ENCODE measurements around the gene DOCK1.

The DOCK1 gene

DNA sequence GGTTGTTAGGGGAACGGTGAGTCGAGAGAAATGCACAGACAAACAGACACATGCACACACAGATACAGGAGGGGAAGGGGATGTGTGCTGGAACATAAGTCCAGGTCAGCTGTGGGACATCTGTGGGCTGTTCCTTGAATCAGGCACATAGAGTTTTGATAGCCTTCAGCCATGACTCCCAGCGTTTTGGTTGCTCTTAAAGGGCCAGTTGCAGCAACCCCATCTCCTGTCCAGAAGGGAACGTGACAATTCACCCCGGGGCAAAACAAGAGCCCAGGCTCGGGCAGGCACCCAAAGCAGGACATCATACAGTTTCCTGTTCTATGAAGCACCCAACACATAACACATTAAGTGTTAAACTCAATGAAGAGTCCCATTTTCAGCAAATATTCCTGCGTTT, 281.6 kb downstream of the DOCK1 start:
- no peak for DNase-seq

DNA sequence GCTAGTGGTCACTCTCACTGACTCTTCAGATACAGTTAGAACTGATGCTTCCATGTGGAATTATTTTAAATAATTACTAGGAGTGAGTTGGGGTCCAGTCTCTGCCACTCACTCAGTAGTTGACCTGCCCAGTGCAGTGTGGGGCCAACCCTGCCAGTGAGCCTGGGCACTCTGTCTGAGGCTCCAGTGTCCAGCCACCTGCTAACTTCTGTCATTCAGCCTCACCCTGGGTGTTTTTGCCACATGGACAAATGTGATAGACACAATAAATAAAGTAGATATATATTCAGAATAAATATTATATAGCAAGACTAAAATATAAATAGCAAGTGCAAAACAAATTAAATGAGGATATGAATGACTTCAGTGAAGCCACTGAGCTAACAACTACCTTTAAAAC, 284.0 kb downstream of the DOCK1 start:
- DNase-seq, result no peak

DNA sequence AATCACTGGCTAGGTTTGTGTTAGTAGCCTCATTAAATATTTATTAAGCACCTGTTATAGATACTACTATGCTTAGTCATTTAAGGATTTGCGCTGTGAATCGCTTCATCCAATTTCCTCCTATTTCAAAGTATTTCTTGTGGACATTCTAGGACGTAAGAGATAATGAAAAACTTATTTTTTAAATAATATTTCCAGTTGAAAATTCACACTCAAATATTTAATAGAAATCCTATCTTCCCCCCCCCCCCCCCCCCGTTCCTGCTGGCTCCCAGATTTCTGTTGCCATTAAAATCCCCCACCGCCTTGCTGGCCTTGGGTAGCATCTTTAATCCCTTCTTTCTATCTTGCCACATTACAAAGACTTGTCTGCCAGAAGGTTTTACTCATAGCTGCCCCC, 285.2 kb downstream of the DOCK1 start:
- DNase-seq, result no peak

DNA sequence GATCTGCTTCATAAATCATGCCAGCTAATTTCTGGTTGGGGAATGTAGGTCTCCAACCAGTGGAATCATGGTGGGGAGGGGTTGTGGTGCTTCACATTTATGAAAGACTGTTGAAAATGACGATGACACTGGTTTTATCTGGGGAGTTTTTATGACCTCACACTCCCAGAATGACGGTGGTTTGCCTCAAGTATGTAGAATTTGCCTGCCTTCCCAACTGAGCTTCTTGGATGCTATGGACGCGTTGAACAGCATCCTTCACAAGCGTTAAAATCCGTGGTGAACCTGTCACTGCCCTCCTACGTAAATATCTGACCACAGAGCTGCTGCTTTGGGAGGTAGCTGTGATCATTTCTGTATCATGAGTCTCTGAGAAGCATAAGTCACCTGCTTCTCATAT, 287.9 kb downstream of the DOCK1 start:
- no peak for DNase-seq

DNA sequence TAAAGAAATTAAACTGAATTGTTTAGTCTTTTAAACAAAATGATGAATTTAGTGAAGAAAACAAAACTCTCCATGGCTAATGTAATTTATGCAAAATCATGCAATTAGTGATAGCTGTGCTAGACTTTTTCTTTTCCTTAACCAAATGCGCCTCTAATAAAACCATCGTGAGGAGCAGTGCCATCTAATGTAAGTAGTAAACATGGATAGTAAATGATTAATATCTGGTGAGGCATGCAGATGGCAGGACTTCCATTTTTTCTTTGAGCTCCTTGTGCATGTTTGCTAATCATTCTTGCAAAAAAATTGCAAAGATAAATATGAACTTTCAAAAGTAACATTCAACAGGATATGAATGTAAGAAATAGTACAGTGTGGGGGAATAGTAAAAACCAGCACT, 288.9 kb downstream of the DOCK1 start:
- DNase-seq, result no peak

- DNase-seq, result no peak
Measured at GRCh38 chr10:127194599-127194998, 289.4 kb downstream of the DOCK1 start.

GRCh38 chr10:127195041-127195506, 289.8 kb downstream of the DOCK1 start:
- no peak for DNase-seq

- no peak for DNase-seq
Measured at GRCh38 chr10:127195571-127196281, 290.5 kb downstream of the DOCK1 start.

DNA sequence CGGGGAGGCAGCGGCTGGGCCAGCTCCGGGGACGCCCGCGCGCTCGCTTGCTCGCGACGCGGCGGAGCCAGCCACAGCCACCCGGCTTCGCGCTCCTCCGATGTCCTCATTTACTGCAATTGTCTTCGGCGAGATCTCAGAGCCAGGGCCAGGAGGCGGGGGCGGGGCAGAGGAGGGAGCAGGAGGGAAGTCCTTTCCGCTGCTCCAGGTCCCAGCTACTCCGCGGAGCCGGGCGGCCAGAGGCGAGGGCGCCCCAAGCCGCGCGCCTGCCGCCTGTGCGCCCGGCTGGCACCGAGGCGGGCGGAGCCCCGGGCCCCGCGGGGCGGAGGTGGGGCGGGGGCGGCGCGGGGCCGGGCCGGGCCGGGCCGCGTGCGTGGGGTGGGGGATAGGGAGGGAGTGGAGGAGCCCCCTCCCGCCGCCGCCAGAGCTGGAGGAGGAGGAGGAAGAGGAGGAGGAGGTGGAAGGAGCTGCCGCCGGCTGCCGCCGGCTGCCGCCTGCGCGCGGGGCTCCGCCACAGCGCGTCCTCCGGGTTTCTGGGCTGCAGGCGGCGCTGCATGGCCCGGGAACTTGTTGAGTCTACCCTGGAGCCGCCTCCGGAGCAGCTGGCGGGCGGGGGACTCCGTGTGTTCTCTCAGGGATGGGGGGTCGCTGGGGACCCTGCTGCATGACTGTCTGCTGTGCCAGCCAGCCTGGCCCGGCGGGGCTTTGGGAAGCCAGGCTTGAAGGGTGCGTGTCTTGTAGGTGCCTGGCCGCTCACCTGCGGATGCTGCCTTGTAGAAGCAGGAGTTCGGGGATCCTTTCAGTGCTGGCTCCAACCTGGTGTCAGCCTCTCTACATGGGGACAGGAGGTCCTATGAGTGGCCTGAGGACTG, 291.3 kb downstream of the DOCK1 start, which contains the start of gene INSYN2A:
INSYN2A (minus strand) TSS at position 310 of the 872 bp plus-strand sequence. CDS start 20,196 bp downstream, outside the sequence.
- DNase-seq, result no peak

DNA sequence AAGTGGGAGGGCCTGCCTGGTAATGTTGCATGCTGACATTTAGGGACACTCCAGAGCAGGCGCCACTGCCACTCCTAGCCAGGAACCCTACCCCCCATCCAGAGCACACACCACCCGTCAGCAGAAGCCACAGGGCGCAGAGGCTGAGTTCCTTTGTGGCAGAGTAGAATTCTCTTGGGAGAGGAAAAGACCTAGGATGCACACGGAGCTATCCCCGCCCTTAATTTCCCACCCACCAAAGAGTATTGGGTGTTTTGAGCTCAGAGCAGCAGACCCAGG, 291.9 kb downstream of the DOCK1 start:
- no peak for DNase-seq

DNA sequence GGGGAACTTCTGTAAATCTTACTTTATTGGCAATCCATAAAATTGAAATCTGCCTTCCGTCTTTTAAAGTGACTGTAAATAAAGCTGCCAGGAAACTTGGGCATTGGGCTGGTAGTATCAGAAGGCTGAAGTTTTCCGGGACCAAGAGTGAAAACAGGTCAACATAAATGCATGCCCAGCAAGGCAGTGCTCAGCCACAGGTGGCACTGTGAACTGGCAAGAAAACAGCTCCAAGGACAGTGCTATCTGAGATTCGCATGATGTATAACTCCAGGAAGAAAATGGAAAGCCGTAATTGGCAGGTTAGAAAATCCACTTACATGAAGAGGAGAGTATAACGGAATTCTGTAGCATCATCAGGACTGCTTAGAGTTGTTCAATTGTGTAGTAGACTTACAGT, 293.1 kb downstream of the DOCK1 start:
- DNase-seq, result no peak

DNA sequence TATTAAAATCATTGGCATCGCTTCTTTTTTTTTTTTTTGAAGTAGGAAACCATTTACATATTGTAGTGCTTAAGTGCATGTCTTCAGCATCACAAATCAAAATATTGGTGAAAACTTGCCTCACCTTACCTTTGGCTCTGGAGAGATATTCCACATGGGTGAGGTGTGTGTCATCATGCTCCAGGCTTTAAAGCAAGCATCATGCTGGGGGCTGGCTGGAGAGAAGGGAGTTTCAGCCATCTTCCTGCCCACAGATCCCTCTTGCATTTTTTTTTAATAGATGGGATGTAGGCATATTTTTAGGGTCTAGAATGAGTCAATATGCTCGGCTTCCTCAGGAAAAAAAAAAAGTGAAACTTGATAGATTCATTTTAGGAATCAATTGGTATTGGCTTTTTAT, 293.5 kb downstream of the DOCK1 start:
- no peak for DNase-seq

DNA sequence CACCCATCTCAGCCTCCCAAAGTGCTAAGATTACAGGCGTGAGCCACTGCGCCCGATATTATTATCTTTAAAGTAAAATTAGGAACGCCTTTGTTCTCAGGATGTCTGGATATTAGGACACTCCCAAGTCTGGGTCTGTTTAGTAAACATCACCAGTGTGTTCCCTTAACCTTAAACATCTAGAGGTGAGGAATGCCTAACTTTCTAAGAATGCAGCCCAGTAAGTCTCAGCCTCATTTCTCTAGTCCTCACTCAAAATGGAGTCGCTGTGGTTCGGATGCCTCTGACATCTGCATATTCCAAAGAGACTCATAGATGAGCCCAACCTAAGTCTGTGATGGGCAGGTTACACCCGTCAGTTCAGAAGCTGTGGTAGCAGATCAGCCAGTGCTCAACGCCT, 295.4 kb downstream of the DOCK1 start:
- DNase-seq, result no peak

DNA sequence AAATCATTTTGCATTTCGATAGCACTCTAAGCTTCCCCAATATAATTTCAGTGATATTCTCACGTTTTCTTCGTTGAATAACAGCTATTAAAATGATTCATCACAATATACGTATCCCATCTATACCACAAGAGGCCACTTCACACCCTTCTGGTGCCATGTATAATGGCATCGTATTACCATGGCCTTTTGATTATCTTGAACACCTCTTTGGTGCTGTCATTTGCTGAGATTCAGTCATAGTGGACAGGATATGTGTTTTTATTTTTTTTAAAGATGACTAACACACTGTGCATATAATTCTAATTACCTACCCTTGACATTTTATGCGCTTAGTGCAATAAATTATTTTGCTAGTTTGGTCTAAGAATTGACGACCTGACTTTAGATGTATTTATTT, 297.8 kb downstream of the DOCK1 start:
- no peak for DNase-seq

DNA sequence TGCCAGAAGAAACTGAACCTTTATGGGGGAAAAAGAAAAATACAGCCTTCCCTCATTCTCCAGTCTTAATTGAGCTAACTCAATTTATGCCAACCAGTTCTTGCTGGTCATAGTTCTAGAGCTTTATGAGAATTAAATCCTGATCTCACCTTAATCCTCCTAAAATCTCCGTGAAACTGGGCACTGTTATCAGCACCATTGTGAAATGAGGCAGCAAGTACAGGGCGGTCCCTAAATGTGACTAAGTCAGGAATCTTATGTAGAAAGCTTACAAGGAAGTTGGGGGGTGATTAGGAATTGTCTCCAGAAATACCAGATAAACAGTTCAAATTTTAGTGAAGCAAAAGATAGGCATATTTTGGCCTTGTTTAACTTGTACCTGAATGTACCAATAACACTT, 301.9 kb downstream of the DOCK1 start:
- DNase-seq, result no peak

DNA sequence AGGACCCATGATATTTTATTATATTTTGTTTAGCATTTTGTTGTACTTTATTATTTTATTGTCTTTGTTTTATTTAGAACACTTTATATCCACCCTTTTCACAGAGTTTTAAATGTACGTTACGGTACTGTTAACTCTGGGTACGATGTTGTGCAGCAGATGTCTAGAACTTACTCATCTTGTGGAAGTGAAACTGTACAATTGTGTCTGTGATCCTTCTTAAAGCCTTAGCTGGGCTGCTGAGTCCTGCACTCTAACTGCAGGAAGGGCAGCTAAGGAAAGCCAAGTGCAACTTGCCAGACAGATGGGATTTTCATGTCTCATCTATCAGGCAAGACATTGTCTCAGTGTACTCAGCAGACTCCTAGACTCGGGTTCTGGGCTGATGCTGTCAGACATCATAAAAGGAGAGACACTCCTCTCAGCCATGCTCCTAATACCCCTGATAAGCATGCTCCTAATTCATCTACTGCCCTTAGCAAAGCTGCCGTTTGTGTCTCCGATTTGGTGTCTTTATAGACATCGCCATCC, 305.8 kb downstream of the DOCK1 start:
- DNase-seq, result no peak

- DNase-seq, result no peak
Measured at GRCh38 chr10:127215866-127216265, 310.6 kb downstream of the DOCK1 start.

DNA sequence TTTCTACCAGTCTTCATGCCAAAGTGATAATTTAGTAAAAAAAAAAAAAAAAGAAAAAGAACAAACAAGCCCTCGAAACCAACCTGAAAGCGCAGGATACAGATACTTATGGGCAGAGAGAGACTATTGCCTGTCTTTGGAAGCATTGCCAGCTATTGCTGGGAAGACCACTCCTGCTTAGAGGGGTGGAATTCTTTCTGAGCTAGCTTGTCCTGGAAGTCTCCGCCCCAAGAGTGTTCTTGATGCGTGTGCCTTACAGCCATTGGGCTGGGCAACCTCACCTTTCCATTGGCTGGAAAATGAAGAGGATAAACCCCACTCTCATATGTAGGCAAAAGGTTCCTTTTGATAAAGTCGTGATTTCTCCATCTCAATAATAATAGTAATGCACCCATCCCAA, 311.0 kb downstream of the DOCK1 start:
- DNase-seq, result no peak

GRCh38 chr10:127216786-127217185, 311.6 kb downstream of the DOCK1 start:
- no peak for DNase-seq

DNA sequence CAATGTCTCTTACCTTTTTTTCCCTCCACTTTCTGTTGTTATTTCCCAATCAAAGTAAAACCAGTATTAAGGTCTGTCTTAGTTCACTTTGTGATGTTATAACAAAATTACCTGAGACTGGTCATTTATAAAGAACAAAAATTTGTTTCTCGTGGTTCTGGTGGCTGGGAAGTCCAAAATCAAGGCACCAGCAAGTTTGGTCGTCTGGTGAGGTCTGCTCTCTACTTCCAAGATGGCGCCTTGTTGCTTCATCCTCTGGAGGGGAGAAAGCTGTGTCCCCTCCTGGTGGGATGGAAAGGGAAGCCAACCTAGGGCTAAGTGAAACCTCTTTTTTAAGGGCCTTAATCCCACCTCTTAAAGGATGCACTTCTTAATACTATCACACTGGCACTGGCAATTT, 313.4 kb downstream of the DOCK1 start:
- DNase-seq, result no peak

DNA sequence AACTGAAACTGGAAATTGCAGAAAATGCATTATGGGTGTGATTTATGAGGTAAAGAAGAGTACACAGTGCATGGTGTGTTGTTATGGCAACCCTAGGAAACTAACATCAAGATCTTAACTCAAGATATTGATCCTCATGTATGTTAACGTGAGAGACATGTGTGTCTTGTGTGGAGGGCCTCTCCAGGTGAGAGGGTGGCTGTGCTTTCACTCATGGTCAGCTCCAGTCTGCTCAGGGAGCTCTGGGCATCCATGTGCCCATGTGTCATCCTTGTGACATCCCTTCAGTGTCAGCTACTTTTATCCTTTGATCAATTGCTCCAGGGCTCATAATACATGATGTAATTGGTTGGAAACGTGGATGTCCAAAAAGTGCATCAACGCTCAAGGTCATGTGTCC, 316.1 kb downstream of the DOCK1 start:
- DNase-seq, result no peak

GRCh38 chr10:127227027-127227426, 321.8 kb downstream of the DOCK1 start:
- no peak for DNase-seq

GRCh38 chr10:127227663-127228062, 322.4 kb downstream of the DOCK1 start:
- no peak for DNase-seq

DNA sequence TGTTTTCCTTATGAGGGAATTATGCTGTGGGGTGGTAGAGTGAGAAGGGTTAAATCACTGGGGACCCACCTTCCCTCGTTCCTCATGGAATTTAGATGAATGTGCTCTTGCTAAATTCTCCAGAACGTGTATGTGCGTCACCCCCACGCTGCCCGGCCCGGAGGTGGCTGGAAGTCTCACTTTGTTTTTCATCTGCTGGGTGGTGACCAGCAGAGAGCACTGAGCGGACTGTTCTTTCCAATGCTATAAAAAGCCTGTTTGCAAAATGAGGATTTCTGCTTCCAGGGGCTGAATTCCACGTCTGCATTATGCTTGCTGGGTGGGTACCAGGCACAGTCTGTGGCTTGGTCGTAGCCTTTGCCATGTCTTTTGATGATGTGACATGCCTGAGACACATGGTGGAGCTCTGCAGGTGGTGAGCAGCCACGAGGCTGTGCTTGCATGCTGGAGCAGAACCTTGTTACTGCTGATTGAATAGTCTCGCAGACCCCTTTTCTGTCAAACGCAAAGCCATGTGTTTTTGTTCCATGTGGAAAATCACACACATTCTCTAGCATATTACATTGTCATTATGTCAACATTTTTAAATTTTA, 323.1 kb downstream of the DOCK1 start:
- no peak for DNase-seq
